ENCODE results near the gene EXT2. TPM values are rescaled to one million over a fixed set of nuclear protein-coding genes. Genes with fewer than 3 reads are reported as not detected.

EXT2 gene
- total RNA-seq, 1 donor from 2014 or later = 30.7 TPM

- intact Hi-C loops (cut with DNase I) = no loop called here
- DNase-seq (ENCODE audit: missing footprints) (no peak), ATAC-seq (no peak)
These were observed 194.7 kb downstream of the EXT2 start for GRCh38 chr11:44290208-44290607.

Other genes with a start within 250 kb of the EXT2 start
- 14.2 TPM for gene ALKBH3, start 214.8 kb upstream of the EXT2 start, total RNA-seq
- 19.8 TPM for gene C11orf96, start 153.0 kb upstream of the EXT2 start, total RNA-seq
- not detected for gene ACCSL, start 47.7 kb upstream of the EXT2 start, total RNA-seq
- gene ACCS, start 29.4 kb upstream of the EXT2 start, total RNA-seq = 7.0 TPM
- gene ALX4, start 214.5 kb downstream of the EXT2 start, total RNA-seq = 0.05 TPM